Body of pancreas (tissue), 4 donors: Measurements from ENCODE around the gene SLC19A2. TPM values are rescaled to one million over a fixed set of nuclear protein-coding genes. Genes with fewer than 3 reads are reported as not detected.
A peak's percentile ranks its signal among the peaks of the same experiment; 100 is the strongest.
"Not testable (repeated sequence)": the region's sequence is repeated elsewhere in the genome, so short reads cannot be mapped to it uniquely, and the experiment has no call there.

Experiments used
- ATAC-seq: fragments of 150-250 bp; one replicate; pipeline ENCODE4 v1.9.1; 2016
- DNase-seq, 4 donors: peaks; one replicate each; pipeline ENCODE4 v3.0.0-alpha.2; 2019
- H3K27ac ChIP-seq, 4 donors: fragments of 200-600 bp; sonication (generic); 1 replicate in 3 of 4; 2 replicates in 1 of 4; pipeline versions ENCODE4 v1.5.1 to v1.6.1; 2016 to 2019; ENCODE audit warnings: mild to moderate bottlenecking in 1 of 4, mixed read lengths in 1 of 4, moderate library complexity in 1 of 4
- H3K27me3 ChIP-seq, 2 donors: fragments of 200-600 bp; sonication (generic); one replicate each; pipeline ENCODE4 v1.6.0; 2016; ENCODE audit warnings: mild to moderate bottlenecking in 1 of 2
- H3K36me3 ChIP-seq, 2 donors: fragments of 200-600 bp; sonication (generic); replicated peaks in 1 of 2; 2 replicates each; pipeline ENCODE4 v1.5.1; 2016; ENCODE audit warnings: low read depth in 2 of 2; ENCODE audit not compliant: insufficient read depth in 1 of 2
- H3K4me1 ChIP-seq: fragments of 200-600 bp; sonication (generic); one replicate; pipeline ENCODE4 v1.6.0; 2016
- H3K4me3 ChIP-seq, 2 donors: fragments of 200-600 bp; sonication (generic); 1 replicate in 1 of 2; 2 replicates in 1 of 2; pipeline ENCODE4 v1.5.1; 2016 to 2019
- H3K9me3 ChIP-seq, 3 donors: fragments of 200-600 bp; sonication (generic); 1 replicate in 2 of 3; 2 replicates in 1 of 3; pipeline ENCODE4 v1.5.1; 2016
- POLR2A ChIP-seq, 3 donors: fragments of 450-650 bp; IDR thresholded peaks; one replicate each; pipeline ENCODE4 v1.6.1; 2016; ENCODE audit warnings: antibody characterized with exemption in 3 of 3, mild to moderate bottlenecking in 2 of 3
- WGBS, 2 donors: methylation state at CpG; one replicate each; pipeline ENCODE4 v1.1.5; 2017; 5-methylcytosine and 5-hydroxymethylcytosine counted together
- intact Hi-C: fragments of 100-400 bp; cut with DNase I; formaldehyde crosslinking; loops from one replicate; pipeline ENCODE4 v1.15.1; 2023
- total RNA-seq, 2 donors: library from RNA; depleted of rRNA; stranded (reverse); fragments of >200 nt; gene quantifications; one replicate each; pipeline ENCODE4 v1.1.0, GENCODE V29; 2016
- TF ChIP-seq, protein P1 (sequence below), 7 experiments: fragments of 450-650 bp in 4 of 7; fragments of 200-600 bp in 3 of 7; sonication (generic) in 3 of 7; IDR thresholded peaks; one replicate each; pipeline ENCODE4 v1.5.1; 2016 to 2019; ENCODE audit warnings: antibody characterized with exemption in 7 of 7

SLC19A2 gene, protein sequence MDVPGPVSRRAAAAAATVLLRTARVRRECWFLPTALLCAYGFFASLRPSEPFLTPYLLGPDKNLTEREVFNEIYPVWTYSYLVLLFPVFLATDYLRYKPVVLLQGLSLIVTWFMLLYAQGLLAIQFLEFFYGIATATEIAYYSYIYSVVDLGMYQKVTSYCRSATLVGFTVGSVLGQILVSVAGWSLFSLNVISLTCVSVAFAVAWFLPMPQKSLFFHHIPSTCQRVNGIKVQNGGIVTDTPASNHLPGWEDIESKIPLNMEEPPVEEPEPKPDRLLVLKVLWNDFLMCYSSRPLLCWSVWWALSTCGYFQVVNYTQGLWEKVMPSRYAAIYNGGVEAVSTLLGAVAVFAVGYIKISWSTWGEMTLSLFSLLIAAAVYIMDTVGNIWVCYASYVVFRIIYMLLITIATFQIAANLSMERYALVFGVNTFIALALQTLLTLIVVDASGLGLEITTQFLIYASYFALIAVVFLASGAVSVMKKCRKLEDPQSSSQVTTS
- 10 to 100 TPM; 15.0 to 18.1 TPM for total RNA-seq

DNA sequence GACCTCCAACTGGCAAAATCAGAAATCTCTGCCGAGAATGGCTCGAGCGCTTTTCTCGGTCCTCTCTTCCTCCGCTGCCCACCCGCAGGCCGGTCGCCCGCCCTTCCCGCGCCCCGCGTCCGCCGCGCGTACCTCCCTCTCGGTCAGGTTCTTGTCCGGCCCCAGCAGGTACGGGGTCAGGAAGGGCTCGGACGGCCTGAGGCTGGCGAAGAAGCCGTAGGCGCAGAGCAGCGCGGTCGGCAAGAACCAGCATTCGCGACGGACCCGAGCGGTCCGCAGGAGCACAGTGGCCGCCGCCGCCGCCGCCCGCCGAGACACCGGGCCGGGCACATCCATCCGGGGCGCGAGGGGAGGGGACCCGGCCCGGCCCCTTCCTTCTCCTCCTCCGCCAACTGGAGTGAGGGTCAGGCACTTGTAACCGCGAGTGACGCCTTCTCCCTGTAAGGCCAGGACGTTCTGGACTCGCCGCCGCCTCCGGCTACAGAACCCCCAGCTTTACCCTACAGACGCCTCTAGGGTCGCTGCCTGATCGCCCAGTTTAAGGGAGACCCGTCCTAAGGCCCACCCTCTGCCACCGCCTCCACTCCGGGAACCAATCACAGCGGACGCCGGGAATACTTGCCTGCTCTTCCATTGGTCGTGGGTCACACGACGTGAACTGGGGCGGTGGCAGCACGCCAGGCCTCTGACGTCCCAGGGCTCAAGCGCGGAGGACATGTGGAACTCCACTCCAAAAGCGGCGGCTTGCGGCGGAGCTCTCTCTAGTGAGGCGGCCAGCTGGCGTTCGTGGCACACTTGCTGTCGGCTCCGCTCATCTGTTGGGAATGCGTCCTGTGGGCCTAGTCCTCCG lies at the start of gene SLC19A2:
SLC19A2 (minus strand) TSS at position 514 of the 850 bp plus-strand sequence; CDS start at position 336, 178 bp downstream.
- Histone ChIP-seq H3K4me3 (peak within 1 kb of the TSS; percentile 48 to 75), H3K27me3 (no peaks in the 10 kb centered on the region), H3K27ac (peak within 1 kb of the TSS; percentile 97 to 99 (median 98)), H3K36me3 (no peaks in the 10 kb centered on the region), H3K9me3 (no peaks in the 10 kb centered on the region), H3K4me1 (peaks cover 59% of the 10 kb centered on the region)
- peak; percentile 94 for ATAC-seq
- intact Hi-C loops, result no loop called here
- DNase-seq, result peak; percentile 100
- TF ChIP-seq POLR2A (IDR thresholded peaks at IDR 0.05), result peak; percentile 98 to 99 (median 99)
- TF ChIP-seq, protein P1, sequence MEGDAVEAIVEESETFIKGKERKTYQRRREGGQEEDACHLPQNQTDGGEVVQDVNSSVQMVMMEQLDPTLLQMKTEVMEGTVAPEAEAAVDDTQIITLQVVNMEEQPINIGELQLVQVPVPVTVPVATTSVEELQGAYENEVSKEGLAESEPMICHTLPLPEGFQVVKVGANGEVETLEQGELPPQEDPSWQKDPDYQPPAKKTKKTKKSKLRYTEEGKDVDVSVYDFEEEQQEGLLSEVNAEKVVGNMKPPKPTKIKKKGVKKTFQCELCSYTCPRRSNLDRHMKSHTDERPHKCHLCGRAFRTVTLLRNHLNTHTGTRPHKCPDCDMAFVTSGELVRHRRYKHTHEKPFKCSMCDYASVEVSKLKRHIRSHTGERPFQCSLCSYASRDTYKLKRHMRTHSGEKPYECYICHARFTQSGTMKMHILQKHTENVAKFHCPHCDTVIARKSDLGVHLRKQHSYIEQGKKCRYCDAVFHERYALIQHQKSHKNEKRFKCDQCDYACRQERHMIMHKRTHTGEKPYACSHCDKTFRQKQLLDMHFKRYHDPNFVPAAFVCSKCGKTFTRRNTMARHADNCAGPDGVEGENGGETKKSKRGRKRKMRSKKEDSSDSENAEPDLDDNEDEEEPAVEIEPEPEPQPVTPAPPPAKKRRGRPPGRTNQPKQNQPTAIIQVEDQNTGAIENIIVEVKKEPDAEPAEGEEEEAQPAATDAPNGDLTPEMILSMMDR (IDR thresholded peaks at IDR 0.05), result peak in 4 of 7 experiments; percentile 34 to 52 (median 47)
- 0% methylated on average over 37 to 84 of the region's 85 CpGs for WGBS, 2 donors

GRCh38 chr1:169534653-169535052 lies 48.9 kb upstream of the SLC19A2 start:
- 84 to 88% methylated on average over 2 of the region's 2 CpGs for WGBS, 2 donors
- no peak for ATAC-seq
- Histone ChIP-seq H3K27ac (no peak overlapping the region), H3K4me1 (peaks cover under 1% of the 10 kb centered on the region), H3K27me3 (no peaks in the 10 kb centered on the region), H3K4me3 (no peak overlapping the region), H3K36me3 (no peaks in the 10 kb centered on the region), H3K9me3 (no peaks in the 10 kb centered on the region)
- intact Hi-C loops, result no loop called here
- no peak for DNase-seq
- TF ChIP-seq, protein P1 (IDR thresholded peaks at IDR 0.05), result no peak
- TF ChIP-seq POLR2A (IDR thresholded peaks at IDR 0.05), result no peak

DNA sequence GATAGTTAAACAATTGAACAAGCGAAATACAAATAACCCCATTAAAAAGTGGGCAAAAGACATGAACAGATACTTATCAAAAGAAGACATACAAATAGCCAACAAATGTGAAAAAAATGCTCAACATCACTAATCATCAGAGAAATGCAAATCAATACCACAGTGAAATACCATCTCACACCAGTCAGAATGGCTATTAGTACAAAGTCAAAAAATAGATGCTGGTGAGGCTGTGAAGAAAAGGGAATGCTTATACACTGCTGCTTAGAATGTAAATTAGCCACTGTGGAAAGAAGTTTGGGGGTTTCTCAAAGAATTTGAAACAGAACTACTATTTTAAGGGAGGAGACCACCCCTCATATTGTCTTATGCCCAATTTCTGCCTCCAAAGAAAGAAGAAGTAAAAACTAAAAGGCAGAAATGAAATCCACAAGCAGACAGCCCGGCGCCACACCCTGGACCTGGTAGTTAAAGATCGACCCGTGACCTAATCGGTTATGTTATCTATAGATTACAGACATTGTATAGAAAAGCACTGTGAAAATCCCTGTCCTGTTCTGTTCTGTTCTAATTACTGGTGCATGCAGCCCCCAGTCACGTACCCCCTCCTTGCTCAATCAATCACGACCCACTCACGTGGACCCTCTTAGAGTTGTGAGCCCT lies 47.9 kb upstream of the SLC19A2 start:
- H3K27ac ChIP-seq, H3K9me3 ChIP-seq, DNase-seq, H3K4me3 ChIP-seq, ATAC-seq, intact Hi-C loops, H3K36me3 ChIP-seq, H3K27me3 ChIP-seq: not testable (repeated sequence)
- H3K4me1 ChIP-seq, result peaks cover 11% of the 10 kb centered on the region
- 84 to 85% methylated on average over 9 of the region's 9 CpGs for WGBS, 2 donors

GRCh38 chr1:169530448-169530847 lies 44.7 kb upstream of the SLC19A2 start:
- TF ChIP-seq, protein P1 (IDR thresholded peaks at IDR 0.05), result no peak
- no peak for TF ChIP-seq POLR2A (IDR thresholded peaks at IDR 0.05)
- 78 to 90% methylated on average over 3 of the region's 3 CpGs for WGBS, 2 donors
- Histone ChIP-seq H3K9me3 (no peaks in the 10 kb centered on the region), H3K36me3 (no peaks in the 10 kb centered on the region), H3K4me3 (no peak overlapping the region), H3K27ac (no peak overlapping the region), H3K27me3 (no peaks in the 10 kb centered on the region), H3K4me1 (peaks cover 33% of the 10 kb centered on the region)
- ATAC-seq (no peak), DNase-seq (no peak)
- intact Hi-C loops, result no loop called here
